Neutrophil (primary cell): ENCODE measurements around the gene ZDHHC14.

Experiments
- H3K27ac ChIP-seq: fragments of 200-600 bp; sonication (generic); 2 replicates; pipeline ENCODE4 v1.5.1; 2016; ENCODE audit warnings: mild to moderate bottlenecking, moderate library complexity
- H3K27me3 ChIP-seq: fragments of 200-600 bp; sonication (generic); 2 replicates; pipeline ENCODE4 v1.6.0; 2016; ENCODE audit warnings: mild to moderate bottlenecking
- H3K36me3 ChIP-seq: fragments of 200-600 bp; sonication (generic); 2 replicates; pipeline ENCODE4 v1.5.1; 2017
- H3K4me1 ChIP-seq, 2 experiments: fragments of 200-600 bp in 1 of 2; sonication (generic) in 1 of 2; 1 replicate in 1 of 2; 2 replicates in 1 of 2; pipeline versions ENCODE4 v1.5.1 to v1.6.1; 2013 to 2016; ENCODE audit warnings: low read depth in 1 of 2, low read length in 1 of 2, mild to moderate bottlenecking in 1 of 2, moderate library complexity in 1 of 2; ENCODE audit not compliant: control insufficient read depth in 1 of 2, insufficient read depth in 1 of 2
- H3K4me3 ChIP-seq, 2 experiments: fragments of 200-600 bp in 1 of 2; sonication (generic) in 1 of 2; 1 replicate in 1 of 2; 2 replicates in 1 of 2; pipeline ENCODE4 v1.5.1; 2013 to 2016; ENCODE audit warnings: low read depth in 1 of 2, low read length in 1 of 2, mild to moderate bottlenecking in 1 of 2, moderate library complexity in 1 of 2
- H3K9me3 ChIP-seq: fragments of 200-600 bp; sonication (generic); 2 replicates; pipeline ENCODE4 v1.5.1; 2016
- CTCF ChIP-seq: fragments of 200-600 bp; sonication (generic); IDR thresholded peaks from 2 replicates; pipeline ENCODE4 v1.5.1; 2016; ENCODE audit warnings: antibody characterized with exemption

ZDHHC14 gene

GRCh38 chr6:157603971-157604370 lies 223.0 kb downstream of the ZDHHC14 start:
- Histone ChIP-seq H3K36me3 (no peaks in the 10 kb centered on the region), H3K27ac (no peak overlapping the region), H3K4me1 (peaks cover 0 to 3% of the 10 kb centered on the region in 2 experiments), H3K4me3 (no peak overlapping the region), H3K27me3 (no peaks in the 10 kb centered on the region), H3K9me3 (no peaks in the 10 kb centered on the region)
- no peak for TF ChIP-seq CTCF

GRCh38 chr6:157604816-157605215 lies 223.8 kb downstream of the ZDHHC14 start:
- Histone ChIP-seq H3K4me3 (no peak overlapping the region), H3K27me3 (no peaks in the 10 kb centered on the region), H3K9me3 (no peaks in the 10 kb centered on the region), H3K27ac (no peak overlapping the region), H3K36me3 (no peaks in the 10 kb centered on the region), H3K4me1 (peaks cover 0 to 3% of the 10 kb centered on the region in 2 experiments)
- TF ChIP-seq CTCF = no peak

- Histone ChIP-seq H3K4me1 (peaks cover 0 to 3% of the 10 kb centered on the region in 2 experiments), H3K9me3 (no peaks in the 10 kb centered on the region), H3K4me3 (no peak overlapping the region), H3K36me3 (no peaks in the 10 kb centered on the region), H3K27ac (no peak overlapping the region), H3K27me3 (no peaks in the 10 kb centered on the region)
- no peak for TF ChIP-seq CTCF
These were observed 224.5 kb downstream of the ZDHHC14 start for GRCh38 chr6:157605484-157605883.

GRCh38 chr6:157606516-157606915 lies 225.5 kb downstream of the ZDHHC14 start:
- H3K36me3 ChIP-seq = no peaks in the 10 kb centered on the region
- H3K27me3 ChIP-seq = no peaks in the 10 kb centered on the region
- TF ChIP-seq CTCF = no peak
- peaks cover 0 to 3% of the 10 kb centered on the region in 2 experiments for H3K4me1 ChIP-seq
- H3K27ac ChIP-seq = no peak overlapping the region
- no peak overlapping the region for H3K4me3 ChIP-seq
- H3K9me3 ChIP-seq = no peaks in the 10 kb centered on the region

- TF ChIP-seq CTCF = no peak
- Histone ChIP-seq H3K27ac (no peak overlapping the region), H3K27me3 (no peaks in the 10 kb centered on the region), H3K4me1 (peaks cover 0 to 3% of the 10 kb centered on the region in 2 experiments), H3K9me3 (no peaks in the 10 kb centered on the region), H3K4me3 (no peak overlapping the region), H3K36me3 (no peaks in the 10 kb centered on the region)
These were observed 226.5 kb downstream of the ZDHHC14 start for GRCh38 chr6:157607317-157608109.
